Dedifferentiated amniotic fluid mesenchymal stem cell (primary cell): ENCODE results near the gene OXCT2.
A peak's percentile ranks its signal among the peaks of the same experiment; 100 is the strongest.
"Not testable (repeated sequence)": the region's sequence is repeated elsewhere in the genome, so short reads cannot be mapped to it uniquely, and the experiment has no call there.

Experiments
- DNase-seq: peaks from one replicate; pipeline ENCODE4 v3.0.0-alpha.2; 2016; ENCODE audit errors: extremely low spot score

OXCT2 gene

GRCh38 chr1:39771022-39771532, at the start of gene OXCT2:
Gene OXCT2, minus strand, starts transcription at chr1:39771348. Its CDS starts 93 bp downstream, at chr1:39771255.
- DNase-seq: not testable (repeated sequence)

GRCh38 chr1:39819091-39819812, 48.1 kb upstream of the OXCT2 start:
- DNase-seq: no peak

- DNase-seq: no peak
Measured at GRCh38 chr1:39818482-39818881, 47.3 kb upstream of the OXCT2 start.

GRCh38 chr1:39817091-39817932, 46.2 kb upstream of the OXCT2 start:
- not testable (repeated sequence) for DNase-seq

GRCh38 chr1:39816415-39817090, 45.4 kb upstream of the OXCT2 start:
- DNase-seq: peak; percentile 67

- no peak for DNase-seq
Measured at GRCh38 chr1:39812913-39813312, 41.8 kb upstream of the OXCT2 start.

GRCh38 chr1:39808784-39809517, 37.8 kb upstream of the OXCT2 start:
- no peak for DNase-seq

GRCh38 chr1:39805385-39805784, 34.2 kb upstream of the OXCT2 start:
- no peak for DNase-seq

- no peak for DNase-seq
Measured at GRCh38 chr1:39802496-39803260, 31.5 kb upstream of the OXCT2 start.

- no peak for DNase-seq
Measured at GRCh38 chr1:39800471-39800835, 29.3 kb upstream of the OXCT2 start.

GRCh38 chr1:39799770-39800470, 28.8 kb upstream of the OXCT2 start:
- peak; percentile 29 for DNase-seq

- not testable (repeated sequence) for DNase-seq
Measured at GRCh38 chr1:39798859-39799769, 28.0 kb upstream of the OXCT2 start.

- no peak for DNase-seq
Measured at GRCh38 chr1:39795651-39796050, 24.5 kb upstream of the OXCT2 start.

- DNase-seq: no peak
Measured at GRCh38 chr1:39791838-39792237, 20.7 kb upstream of the OXCT2 start.

- no peak for DNase-seq
Measured at GRCh38 chr1:39789571-39790110, 18.5 kb upstream of the OXCT2 start.

- DNase-seq: no peak
Measured at GRCh38 chr1:39788758-39789570, 17.8 kb upstream of the OXCT2 start, which contains the start of gene BMP8B. Gene BMP8B, minus strand, starts transcription at chr1:39788865. Its CDS starts 380 bp downstream, at chr1:39788485.

- no peak for DNase-seq
Measured at GRCh38 chr1:39788426-39788757, 17.2 kb upstream of the OXCT2 start.

- DNase-seq: not testable (repeated sequence)
Measured at GRCh38 chr1:39787964-39788363, 16.8 kb upstream of the OXCT2 start.
